Cortex of kidney (tissue), 1 donor: ENCODE data around the gene ST8SIA6.
"Not testable (repeated sequence)": the region's sequence is repeated elsewhere in the genome, so short reads cannot be mapped to it uniquely, and the experiment has no call there.

ENCODE experiments used
- DNase-seq: peaks from one replicate; lab custom pipeline; 2025; lab: John Stamatoyannopoulos, UW

The ST8SIA6 gene

DNA sequence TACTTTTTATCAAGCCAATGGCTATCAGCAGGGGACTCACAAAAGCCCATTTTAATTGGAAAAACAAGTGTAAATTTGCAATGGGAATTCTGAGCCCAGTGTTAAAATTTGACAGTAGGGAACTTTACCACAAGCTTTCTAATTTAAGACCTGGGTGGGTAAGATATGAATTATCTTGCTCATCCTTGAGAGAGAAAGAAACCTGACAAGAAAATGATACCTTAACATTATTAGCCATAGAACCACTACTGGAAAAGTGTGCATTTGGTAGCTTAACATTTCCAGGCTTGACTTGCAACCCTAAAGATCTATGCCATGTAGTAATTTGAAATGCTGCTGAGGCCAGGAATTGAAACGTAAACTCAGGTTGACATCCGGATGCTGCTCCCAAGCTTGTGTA, 2.7 kb upstream of the ST8SIA6 start:
- DNase-seq, result no peak

DNA sequence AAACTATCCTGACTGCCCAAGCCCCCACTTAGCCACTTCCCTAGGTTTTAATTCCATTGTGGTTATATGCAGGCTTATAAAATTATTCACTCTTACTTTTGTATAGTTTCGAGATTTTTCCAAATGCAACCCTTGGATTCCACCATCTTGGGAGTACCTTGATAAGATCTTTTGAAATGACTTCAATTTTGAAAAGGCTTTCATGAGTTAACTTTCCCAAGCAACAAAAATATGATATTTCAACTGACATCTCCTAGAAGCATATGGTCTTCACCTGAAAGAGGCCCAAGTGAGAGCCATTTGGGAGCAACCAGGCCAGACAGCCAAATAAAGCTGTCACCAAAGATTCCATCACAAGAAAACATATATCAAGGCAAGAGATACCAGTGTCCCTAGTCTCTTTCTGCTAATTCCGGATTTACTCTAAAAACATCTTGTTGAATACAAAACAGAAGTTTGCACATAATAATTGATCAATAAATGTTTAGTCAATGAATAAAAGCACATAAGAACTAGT, 1.7 kb upstream of the ST8SIA6 start:
- no peak for DNase-seq

DNA sequence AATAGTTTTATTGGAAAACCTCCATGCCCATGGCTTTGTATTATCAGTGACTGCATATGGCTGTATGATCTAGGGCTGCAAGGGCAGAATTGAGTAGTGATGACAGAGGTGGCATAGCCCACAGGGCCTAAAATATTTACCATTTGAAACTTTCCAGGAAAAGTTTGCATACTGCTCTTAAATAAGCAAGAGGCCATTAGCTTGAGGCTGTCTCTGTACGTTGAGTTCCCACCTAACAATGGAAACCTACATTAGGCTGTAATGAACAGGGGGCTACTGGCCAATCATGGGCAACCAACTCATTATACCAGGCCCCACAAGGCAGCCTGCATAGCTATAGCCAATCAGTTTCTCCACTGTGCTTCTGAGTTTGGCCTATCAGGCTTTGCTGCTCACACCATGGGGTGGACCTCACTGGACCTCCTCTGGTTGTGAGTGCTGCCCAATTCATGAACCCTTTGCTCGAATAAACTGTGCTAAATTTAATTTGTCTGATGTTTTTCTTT, 673 bp upstream of the ST8SIA6 start:
- no peak for DNase-seq

DNA sequence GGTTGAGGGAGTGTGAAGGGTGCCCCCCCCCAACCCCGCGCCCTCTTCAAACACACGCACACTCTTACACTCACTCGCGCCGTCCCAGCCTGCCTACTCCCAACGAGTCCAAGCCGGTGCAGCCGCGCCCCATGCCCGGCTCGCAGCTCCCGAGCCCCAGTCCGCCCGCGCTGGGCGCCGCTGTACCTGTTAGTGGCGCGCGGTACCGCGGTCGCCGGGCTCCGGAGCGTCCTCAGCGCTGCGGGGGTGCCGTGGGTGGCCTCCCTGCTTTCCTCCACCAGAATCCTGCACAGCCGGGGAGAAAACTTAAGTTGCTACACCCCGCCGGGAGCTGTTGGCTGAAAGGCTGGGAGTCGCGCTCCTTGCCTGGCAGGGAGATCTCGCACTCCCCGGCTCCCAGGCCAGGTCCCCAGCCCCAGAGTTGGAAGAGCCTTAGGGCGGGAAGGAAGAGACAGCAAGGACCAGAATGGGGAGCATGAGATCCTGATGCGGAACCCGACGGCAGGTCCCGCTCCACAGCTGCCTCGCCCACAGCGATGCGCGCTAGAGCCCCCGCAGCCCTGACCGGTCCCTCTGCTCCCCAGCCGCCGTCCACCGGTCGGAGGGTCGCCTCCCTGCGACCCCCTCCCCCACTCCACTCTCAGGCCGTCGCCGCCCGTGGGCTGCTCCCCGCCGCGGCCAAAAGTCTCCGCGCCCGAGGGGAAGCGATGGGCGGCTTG, 863 bp downstream of the ST8SIA6 start:
- DNase-seq, result no peak

DNA sequence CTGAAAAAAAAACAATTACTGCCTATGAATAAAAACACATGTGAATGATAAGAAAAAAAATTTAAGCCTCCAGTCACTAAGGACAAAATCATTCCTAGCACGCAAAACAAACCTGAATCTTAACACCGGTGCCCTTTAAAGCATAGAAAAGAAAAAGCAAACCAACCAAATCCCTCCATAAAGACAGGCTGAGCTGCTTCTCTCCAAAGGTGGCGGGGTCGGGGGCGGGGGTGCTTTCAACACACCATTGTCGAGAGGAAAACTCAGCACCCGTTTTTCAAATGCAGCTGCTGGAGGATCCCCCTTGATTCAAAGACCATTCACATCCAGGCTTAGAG, 1.4 kb downstream of the ST8SIA6 start:
- no peak for DNase-seq

DNA sequence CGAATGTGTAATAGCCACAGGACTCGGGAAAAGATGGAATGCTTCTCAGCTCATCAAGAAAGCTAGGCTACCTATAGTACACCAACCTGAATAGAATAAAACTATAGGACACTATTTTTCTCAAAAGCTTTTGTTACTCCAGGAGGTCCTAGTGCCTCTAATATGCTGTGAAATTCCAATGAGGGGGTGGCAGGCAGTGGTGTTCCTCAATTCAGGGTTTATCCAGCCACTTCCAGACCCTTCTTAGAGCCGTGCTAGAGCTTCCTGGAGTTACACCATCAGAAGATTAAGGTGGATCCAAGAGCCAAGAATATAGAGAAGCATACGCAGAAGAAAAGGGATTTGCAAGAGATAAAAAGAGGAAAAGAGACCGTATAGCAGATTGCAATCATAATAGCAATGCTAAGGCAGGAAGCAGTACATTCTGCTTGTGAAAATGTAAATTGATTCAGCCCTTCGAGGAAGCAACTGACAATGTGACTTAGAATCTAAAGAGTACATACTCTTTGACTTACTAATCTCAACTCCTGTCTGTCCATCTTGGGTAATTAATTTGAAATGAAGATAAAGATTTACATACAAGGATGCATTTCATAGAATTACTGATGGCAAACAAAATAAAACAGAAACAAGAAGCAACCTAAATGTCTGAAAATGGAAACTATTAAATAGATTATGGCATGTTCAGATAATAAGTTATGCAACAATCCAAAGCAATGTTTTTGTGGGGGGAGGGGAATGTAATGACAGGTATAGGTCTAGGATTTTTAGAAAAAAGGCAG, 2.1 kb downstream of the ST8SIA6 start:
- DNase-seq, result no peak

DNA sequence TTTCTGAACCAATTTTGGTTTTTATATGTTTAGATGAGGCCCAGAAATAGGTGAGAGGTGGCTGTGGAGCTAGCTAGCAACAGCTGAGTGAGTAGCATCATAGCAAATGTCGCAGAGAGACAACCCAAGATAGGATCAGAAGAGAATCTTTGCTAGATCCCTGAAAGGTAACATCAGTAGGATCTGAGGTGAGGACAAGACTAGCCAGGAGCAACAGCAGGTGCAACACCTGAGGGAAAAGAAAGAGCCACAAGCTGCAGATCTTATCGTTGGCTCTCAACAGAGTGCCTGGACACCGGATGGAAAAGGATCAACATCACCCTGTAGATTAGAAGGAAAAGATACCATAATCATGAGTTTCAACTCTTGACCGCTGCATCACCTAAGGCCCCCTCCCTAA, 4.4 kb downstream of the ST8SIA6 start:
- DNase-seq, result no peak

DNA sequence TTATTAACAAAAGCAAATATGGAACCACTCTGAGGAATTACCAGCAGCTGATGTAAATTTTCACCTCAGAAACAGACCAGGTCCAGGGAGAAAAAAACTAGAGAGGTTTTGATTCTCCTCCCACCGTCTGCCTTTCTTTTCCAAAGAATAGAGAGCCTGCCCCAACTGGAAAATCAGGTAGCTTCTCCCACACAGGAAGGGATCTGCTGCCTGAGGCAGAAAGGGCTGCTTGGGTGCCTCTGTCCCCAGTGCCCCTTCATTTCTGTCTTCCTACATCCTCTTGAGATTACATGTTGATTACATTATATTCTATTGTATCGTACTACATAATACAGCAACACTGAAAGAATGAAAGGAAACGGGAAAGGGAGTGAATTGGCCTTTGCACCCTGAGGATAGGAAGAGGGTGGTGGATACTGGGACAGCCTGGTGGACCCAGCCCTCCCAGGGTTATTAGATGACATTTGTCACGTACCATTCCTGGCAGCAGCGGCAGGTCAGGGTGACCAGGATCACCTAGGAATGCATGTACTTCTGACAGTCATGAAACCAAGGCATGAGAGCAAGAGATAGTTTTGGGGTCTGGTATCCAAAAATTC, 8.9 kb downstream of the ST8SIA6 start:
- DNase-seq, result no peak

DNA sequence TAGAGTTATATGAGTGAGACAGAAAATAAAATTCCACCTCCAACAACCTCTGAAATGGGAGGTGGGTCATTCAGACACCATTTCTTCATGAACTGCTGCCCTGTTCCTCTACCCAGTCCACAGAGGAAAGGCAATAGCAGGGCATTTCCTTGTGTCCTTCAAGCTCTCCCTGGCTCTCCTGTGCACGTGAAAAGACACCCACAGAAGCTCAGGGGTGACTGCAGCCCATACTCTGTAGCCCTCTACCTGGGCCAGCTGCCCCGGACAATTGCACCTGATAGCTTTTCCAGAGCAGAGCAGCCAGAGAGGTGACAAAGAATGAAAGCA, 10.0 kb downstream of the ST8SIA6 start:
- DNase-seq, result no peak

DNA sequence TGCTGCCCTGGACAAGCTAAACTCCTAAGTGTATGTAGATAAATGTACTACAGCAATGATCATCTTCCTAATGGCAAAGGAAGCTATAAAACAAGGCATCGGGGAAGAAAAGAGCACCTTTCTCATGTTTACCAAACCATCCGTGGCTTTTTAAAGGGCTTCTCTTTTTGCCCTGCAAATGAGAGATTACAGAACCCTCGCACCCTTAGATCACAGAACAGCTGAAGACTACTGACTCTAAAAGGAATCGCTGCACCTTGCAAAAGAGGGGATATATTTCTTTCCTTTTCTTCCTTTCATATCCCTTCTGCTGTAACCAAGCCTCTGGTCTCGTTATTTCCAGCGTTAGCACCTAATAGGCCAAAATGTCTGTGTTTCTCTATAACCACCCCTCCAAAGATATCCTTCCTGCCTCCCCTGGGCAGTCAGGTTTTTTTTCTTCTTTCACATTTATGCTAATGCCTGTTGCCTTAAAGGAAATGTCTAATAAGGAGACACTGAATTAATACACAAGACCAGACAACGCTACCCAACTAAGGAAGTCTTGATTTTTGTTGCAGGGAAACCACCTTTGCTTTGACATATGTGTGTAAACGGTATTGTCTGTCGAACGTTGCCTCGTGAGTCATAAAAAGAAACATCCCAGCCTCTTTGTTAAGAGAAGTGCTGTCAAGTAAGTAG, 10.5 kb downstream of the ST8SIA6 start:
- no peak for DNase-seq

DNA sequence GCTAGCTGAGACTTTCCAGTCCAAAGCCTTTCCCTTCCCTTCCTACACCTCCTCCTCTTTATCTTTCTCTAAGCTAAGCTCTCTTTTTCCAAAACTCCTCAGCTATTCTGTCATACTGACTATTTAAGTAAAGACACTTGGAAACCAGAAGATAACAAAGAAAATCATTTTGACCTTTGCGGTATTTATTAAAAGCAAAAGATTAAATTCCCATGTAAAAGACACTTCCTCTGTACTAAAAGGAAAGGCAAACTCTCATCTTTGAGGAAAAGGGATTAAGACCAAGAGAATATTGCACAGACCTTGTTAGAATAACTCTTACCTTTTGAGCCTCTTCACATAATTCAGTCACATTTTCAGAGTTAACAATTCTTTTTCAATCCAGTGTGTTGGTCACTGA, 15.8 kb downstream of the ST8SIA6 start:
- DNase-seq, result no peak

DNA sequence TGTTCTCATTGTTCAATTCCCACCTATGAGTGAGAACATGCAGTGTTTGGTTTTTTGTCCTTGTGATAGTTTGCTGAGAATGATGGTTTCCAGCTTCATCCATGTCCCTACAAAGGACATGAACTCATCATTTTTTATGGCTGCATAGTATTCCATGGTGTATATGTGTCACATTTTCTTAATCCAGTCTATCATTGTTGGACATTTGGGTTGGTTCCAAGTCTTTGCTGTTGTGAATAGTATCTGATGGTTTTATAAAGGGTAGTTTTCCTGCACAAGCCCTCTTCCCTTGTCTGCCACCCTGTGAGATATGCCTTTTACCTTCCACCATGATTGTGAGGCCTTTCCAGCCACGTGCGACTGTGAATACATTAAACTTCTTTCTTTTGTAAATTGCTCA, 17.8 kb downstream of the ST8SIA6 start:
- not testable (repeated sequence) for DNase-seq

DNA sequence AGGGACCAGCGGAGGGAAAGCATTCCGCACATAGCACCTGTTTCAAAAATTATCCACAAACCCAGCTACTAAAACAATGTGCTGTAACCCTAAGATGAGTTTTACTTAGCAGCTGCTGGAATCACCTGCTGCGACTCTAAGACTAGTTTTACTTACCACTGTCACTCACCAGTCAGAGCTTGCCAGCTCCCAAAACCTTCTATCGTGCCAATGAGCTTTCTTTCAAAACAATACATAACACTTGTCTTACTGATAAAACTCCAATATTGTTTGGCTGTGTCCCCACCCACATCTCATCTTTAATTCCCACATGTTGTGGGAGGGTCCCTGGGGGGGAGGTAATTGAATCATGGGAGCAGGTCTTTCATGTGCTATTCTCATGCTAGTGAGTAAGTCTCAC, 18.4 kb downstream of the ST8SIA6 start:
- DNase-seq, result no peak

DNA sequence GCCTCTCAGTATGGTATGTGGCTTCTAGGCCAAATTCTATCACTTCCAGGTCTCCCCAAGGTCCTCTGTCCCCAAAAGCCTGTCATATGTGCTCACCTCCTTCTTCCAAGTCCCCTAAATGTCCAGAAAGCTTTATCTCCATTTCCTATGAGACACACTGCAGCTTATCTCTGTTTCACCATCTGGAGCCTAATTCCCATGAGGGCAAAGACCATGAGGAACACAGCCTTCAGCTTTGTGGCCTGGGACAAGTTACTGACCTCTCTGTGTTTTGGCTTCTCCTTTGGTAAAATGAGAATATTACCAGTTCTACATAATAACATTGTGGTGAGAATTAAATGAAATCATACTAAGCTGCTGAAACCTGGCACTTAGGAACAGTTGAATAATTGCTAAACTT, 19.2 kb downstream of the ST8SIA6 start:
- no peak for DNase-seq

DNA sequence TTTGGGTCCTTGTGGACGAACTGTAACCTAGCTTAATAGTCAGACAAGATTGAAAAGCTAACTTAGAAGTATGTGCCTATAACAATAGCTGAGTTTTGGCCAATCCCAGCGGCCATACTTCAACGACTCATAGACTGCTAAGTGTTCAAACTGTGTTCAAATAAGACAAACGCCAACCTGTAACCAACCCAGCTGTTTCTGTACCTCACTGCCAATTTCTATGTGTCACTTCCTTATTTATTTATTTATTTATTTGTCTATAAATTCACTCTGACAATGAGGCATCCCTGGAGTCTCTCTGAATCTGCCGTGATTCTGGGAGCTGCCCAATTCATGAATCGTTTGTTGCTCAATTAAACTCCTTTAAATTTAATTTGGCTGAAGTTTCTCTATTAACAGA, 21.7 kb downstream of the ST8SIA6 start:
- DNase-seq, result no peak

DNA sequence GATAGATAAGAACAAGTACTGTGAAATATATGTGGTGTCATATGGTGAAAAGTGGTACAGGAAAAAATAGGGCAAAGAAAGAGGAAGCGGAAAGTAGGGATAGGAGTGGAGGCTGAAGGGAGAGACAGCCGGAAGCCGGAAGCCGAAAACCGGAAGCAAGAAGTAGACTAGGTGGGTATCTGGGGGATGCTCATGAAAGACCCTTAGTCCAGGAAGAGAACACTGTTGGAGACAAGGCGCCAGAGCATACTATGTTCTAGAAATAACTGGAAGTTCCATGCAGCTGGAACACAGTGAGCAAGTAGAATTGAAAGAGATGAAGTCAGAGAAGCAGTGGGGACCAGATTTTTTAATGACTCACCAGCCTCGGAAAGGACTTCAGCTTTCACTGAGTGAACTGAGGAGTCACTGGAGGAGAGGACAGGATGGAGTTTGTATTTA, 22.5 kb downstream of the ST8SIA6 start:
- DNase-seq, result no peak

DNA sequence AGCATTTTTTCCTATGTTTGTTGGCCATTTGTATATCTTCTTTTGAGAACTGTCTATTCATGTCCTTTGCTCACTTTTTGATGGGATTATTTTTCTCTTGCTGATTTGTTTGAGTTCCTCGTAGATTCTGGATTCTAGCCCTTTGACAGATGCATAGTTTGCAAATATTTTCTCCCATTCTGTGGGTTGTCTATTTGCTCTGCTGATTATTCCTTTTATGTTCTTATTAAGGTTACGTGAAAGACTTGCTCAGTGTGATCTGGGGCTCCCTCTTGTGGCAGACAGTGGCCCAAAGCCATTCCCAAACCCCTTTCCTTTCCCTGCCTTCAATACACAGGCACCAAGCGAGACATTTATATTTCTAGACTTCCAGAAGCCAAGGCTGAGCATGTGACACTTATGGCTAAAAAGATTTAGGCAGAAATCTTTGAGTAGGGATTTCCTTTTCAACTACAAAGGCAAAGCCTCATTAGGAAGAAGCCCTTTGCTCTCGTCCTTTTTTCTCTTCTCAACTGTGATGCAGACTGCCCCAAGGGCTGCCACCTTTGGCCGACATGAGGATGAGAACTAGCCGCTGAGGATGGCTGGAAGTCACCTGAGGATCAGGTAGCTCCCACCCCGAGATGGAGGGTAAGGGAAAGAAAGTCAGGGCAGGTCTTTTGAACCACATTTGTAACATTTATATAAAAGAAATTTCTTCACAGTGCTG, 23.6 kb downstream of the ST8SIA6 start:
- no peak for DNase-seq

DNA sequence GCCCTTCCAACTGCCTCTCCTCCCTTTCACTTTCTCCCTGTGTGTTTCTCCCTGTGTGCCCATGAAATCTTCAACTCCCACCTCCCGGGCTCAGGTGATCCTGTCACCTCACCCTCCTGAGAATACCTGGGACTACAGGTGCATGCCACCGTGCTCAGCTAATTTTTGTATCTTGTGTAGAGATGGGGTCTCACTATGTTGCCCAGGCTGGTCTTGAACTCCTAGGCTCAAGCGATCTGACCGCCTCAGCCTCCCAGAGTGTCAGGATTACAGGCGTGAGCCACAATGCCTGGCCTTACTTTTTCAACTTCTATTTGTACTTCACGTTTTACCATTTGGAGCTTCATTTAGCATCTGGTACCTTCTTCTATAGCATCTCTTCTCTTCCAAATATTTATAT, 24.9 kb downstream of the ST8SIA6 start:
- no peak for DNase-seq

DNA sequence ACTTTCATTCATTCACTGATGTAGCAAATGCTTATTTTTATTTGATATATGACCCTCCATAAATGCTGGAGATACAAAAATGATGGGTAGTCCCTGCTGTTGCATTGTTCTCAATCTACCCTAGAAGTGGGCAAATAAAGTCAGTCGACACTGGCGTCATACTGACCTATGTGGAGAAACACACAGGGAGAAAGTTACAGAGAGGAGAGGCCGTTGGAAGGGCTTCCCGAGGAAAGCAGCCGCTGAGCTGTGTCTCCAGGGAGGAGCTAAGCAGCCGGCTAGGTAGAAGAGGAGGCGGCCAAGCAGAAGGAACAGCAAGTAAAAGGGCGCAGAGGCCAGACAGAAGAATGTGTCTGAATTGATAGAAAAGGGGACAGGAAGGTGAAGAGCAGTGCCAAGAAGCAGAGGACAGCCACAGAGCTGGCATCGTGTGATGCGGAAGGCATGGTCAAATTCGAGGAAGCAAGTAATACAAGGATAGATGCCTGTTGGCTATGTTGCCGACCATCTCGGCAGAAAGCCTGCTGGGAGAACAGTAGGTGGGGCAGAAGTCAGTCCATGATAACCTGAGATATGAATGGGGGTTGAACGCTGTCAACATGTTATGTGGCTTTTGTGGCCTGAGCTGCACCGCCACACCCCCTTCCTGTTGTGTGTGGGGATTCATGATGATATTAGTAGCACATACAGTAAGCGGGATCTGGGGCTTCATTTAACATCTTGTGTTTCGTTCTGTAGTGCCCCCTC, 25.9 kb downstream of the ST8SIA6 start:
- no peak for DNase-seq

DNA sequence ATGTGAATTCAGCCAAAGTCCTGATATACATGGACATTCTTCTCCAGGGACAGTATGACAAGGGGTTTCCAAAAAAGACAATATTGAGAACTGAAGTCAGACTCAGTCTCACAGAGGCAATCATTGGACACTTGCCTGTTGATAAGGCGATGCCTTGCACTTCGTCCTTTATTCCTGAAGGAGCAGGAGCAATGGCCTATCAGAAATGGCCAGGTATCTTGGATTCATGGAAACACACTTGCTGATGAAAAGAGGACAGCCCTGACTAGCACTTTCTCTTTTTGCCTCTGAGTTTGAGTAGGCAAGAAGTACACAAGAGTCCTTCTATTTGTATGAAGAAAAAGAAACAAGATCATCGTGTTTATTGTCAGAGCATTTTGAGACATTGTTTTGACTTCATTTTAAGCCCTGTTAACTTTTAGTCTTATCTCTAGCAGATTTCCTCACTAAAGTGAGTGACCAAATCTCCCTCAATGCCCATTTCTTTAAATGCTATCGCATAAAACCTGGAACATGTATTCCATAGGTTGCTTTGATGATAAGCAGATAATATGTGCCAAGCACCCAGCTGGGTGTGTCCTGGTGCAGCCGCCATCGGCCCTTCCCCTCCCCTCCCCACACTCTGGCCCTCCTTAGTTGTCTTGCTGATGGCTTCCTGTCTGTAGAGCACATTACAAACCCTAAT, 26.6 kb downstream of the ST8SIA6 start:
- no peak for DNase-seq

DNA sequence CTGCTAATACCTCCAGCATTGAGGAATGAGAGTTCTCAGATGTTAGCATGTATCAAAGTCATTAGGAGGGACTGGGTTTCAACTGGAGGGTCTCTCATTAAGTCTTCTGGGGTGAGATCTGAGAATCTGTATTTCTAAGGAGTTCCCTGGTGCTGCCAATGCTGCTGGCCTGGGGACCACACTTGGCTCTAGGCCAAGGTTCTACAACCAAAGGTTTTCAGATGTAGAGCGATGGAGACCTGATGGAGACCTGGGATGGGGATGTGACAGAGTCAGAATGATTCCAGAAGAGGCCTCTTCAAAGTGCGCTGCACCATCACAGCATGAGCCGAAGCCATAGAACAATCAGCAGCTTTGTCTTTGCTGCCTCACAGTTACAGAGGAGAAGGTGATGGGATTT, 27.2 kb downstream of the ST8SIA6 start:
- no peak for DNase-seq
